ENCODE results near the gene ADRA1B.

Gene ADRA1B

GRCh38 chr5:159893040-159893695 lies 23.1 kb upstream of the ADRA1B start:
- TF ChIP-seq CTCF (IDR thresholded peaks at IDR 0.05), result no peak

GRCh38 chr5:159894149-159894720 lies 22.0 kb upstream of the ADRA1B start:
- TF ChIP-seq CTCF (IDR thresholded peaks at IDR 0.05), result no peak

GRCh38 chr5:159897786-159898393 lies 18.4 kb upstream of the ADRA1B start:
- no peak for TF ChIP-seq CTCF (IDR thresholded peaks at IDR 0.05)

GRCh38 chr5:159899067-159900049 lies 16.9 kb upstream of the ADRA1B start:
- no peak for TF ChIP-seq CTCF (IDR thresholded peaks at IDR 0.05)

GRCh38 chr5:159901308-159901707 lies 15.0 kb upstream of the ADRA1B start:
- no peak for TF ChIP-seq CTCF (IDR thresholded peaks at IDR 0.05)

GRCh38 chr5:159901772-159902171 lies 14.5 kb upstream of the ADRA1B start:
- no peak for TF ChIP-seq CTCF (IDR thresholded peaks at IDR 0.05)

GRCh38 chr5:159902444-159903121 lies 13.7 kb upstream of the ADRA1B start:
- no peak for TF ChIP-seq CTCF (IDR thresholded peaks at IDR 0.05)

Measured in LNCAP (cell line).